ENCODE data around the gene SIPA1.

SIPA1 gene

GRCh38 chr11:65611028-65611757 lies 26.7 kb upstream of the SIPA1 start:
- in situ Hi-C loops (cut with HindIII; ENCODE audit: low pct_unique_long_range_greater_than_20kb, low sequenced_read_pairs), result no loop called here
- no peak for TF ChIP-seq JUND (IDR thresholded peaks at IDR 0.05; ENCODE audit: low read depth)
- no peak for DNase-seq (ENCODE audit: low read depth in 1 of 2, low spot score in 1 of 2)

GRCh38 chr11:65611758-65612603 lies 25.9 kb upstream of the SIPA1 start:
- DNase-seq (ENCODE audit: low read depth in 1 of 2, low spot score in 1 of 2), result no peak
- in situ Hi-C loops (cut with HindIII; ENCODE audit: low pct_unique_long_range_greater_than_20kb, low sequenced_read_pairs), result no loop called here
- TF ChIP-seq JUND (IDR thresholded peaks at IDR 0.05; ENCODE audit: low read depth), result no peak

- in situ Hi-C loops (cut with HindIII; ENCODE audit: low pct_unique_long_range_greater_than_20kb, low sequenced_read_pairs), result no loop called here
- TF ChIP-seq JUND (IDR thresholded peaks at IDR 0.05; ENCODE audit: low read depth), result no peak
- no peak for DNase-seq (ENCODE audit: low read depth in 1 of 2, low spot score in 1 of 2)
Measured at GRCh38 chr11:65612691-65613090, 25.2 kb upstream of the SIPA1 start.

- DNase-seq (ENCODE audit: low read depth in 1 of 2, low spot score in 1 of 2), result peak in 1 of 2 experiments; percentile 58
- in situ Hi-C loops (cut with HindIII; ENCODE audit: low pct_unique_long_range_greater_than_20kb, low sequenced_read_pairs), result no loop called here
- no peak for TF ChIP-seq JUND (IDR thresholded peaks at IDR 0.05; ENCODE audit: low read depth)
Measured at GRCh38 chr11:65613091-65613928, 24.6 kb upstream of the SIPA1 start.

- peak; percentile 100 for DNase-seq (ENCODE audit: low read depth in 1 of 2, low spot score in 1 of 2)
- in situ Hi-C loops (cut with HindIII; ENCODE audit: low pct_unique_long_range_greater_than_20kb, low sequenced_read_pairs), result no loop called here
- TF ChIP-seq JUND (IDR thresholded peaks at IDR 0.05; ENCODE audit: low read depth), result no peak
Measured at GRCh38 chr11:65615229-65615949, 22.5 kb upstream of the SIPA1 start, which contains the start of gene PCNX3. Gene PCNX3 (plus strand): TSS chr11:65615776. CDS start chr11:65616312, 536 bp downstream.

GRCh38 chr11:65615950-65616574 lies 21.8 kb upstream of the SIPA1 start:
- TF ChIP-seq JUND (IDR thresholded peaks at IDR 0.05; ENCODE audit: low read depth), result no peak
- in situ Hi-C loops (cut with HindIII; ENCODE audit: low pct_unique_long_range_greater_than_20kb, low sequenced_read_pairs), result no loop called here
- peak; percentile 67 to 70 for DNase-seq (ENCODE audit: low read depth in 1 of 2, low spot score in 1 of 2)

- no peak for TF ChIP-seq JUND (IDR thresholded peaks at IDR 0.05; ENCODE audit: low read depth)
- in situ Hi-C loops (cut with HindIII; ENCODE audit: low pct_unique_long_range_greater_than_20kb, low sequenced_read_pairs), result no loop called here
- DNase-seq (ENCODE audit: low read depth in 1 of 2, low spot score in 1 of 2), result no peak
Measured at GRCh38 chr11:65616575-65617001, 21.3 kb upstream of the SIPA1 start.

- in situ Hi-C loops (cut with HindIII; ENCODE audit: low pct_unique_long_range_greater_than_20kb, low sequenced_read_pairs), result no loop called here
- no peak for DNase-seq (ENCODE audit: low read depth in 1 of 2, low spot score in 1 of 2)
- TF ChIP-seq JUND (IDR thresholded peaks at IDR 0.05; ENCODE audit: low read depth), result no peak
Measured at GRCh38 chr11:65617136-65617850, 20.6 kb upstream of the SIPA1 start.

- TF ChIP-seq JUND (IDR thresholded peaks at IDR 0.05; ENCODE audit: low read depth), result no peak
- in situ Hi-C loops (cut with HindIII; ENCODE audit: low pct_unique_long_range_greater_than_20kb, low sequenced_read_pairs), result no loop called here
- DNase-seq (ENCODE audit: low read depth in 1 of 2, low spot score in 1 of 2), result no peak
Measured at GRCh38 chr11:65617990-65618751, 19.7 kb upstream of the SIPA1 start.

GRCh38 chr11:65618763-65619162 lies 19.1 kb upstream of the SIPA1 start:
- no peak for TF ChIP-seq JUND (IDR thresholded peaks at IDR 0.05; ENCODE audit: low read depth)
- in situ Hi-C loops (cut with HindIII; ENCODE audit: low pct_unique_long_range_greater_than_20kb, low sequenced_read_pairs), result no loop called here
- DNase-seq (ENCODE audit: low read depth in 1 of 2, low spot score in 1 of 2), result no peak

Measured in T47D (cell line).